Activated CD4-positive, alpha-beta T cell treated with anti-CD3 and anti-CD28 coated beads, Interleukin-2, amount 10 ng/mL, durations not matched to agents 7 days and 5 days (primary cell): ENCODE measurements around the gene SEZ6. TPM values are rescaled to one million over a fixed set of nuclear protein-coding genes. Genes with fewer than 3 reads are reported as not detected.

Experiments used
- CTCF ChIA-PET: fragments of 350-600 bp; sonication (Branson Sonifier 250); formaldehyde crosslinking; loops from one replicate; lab custom pipeline; 2021; ENCODE audit warnings: antibody characterized with exemption; lab: Charles Lee
- POLR2A ChIA-PET: fragments of 350-600 bp; sonication (Branson Sonifier 250); formaldehyde crosslinking; loops from one replicate; lab custom pipeline; 2021; ENCODE audit warnings: antibody characterized with exemption; lab: Charles Lee
- DNase-seq: peaks from one replicate; pipeline ENCODE4 v3.0.0-alpha.2; 2020
- H3K27ac Mint-ChIP-seq: one replicate; pipeline ENCODE4 v1.8.0; 2021; ENCODE audit warnings: mild to moderate bottlenecking, moderate library complexity, mixed read lengths
- H3K27me3 Mint-ChIP-seq: one replicate; pipeline ENCODE4 v1.8.0; 2021; ENCODE audit warnings: mixed read lengths
- H3K36me3 Mint-ChIP-seq: one replicate; pipeline ENCODE4 v1.8.0; 2021; ENCODE audit warnings: low read depth, mixed read lengths
- H3K4me1 Mint-ChIP-seq: one replicate; pipeline ENCODE4 v1.8.0; 2021; ENCODE audit warnings: mixed read lengths
- H3K4me3 Mint-ChIP-seq: one replicate; pipeline ENCODE4 v1.8.0; 2021; ENCODE audit warnings: mild to moderate bottlenecking, moderate library complexity, mixed read lengths
- H3K9me3 Mint-ChIP-seq: one replicate; pipeline ENCODE4 v1.8.0; 2021; ENCODE audit warnings: mixed read lengths
- total RNA-seq, 2 experiments: library from RNA; stranded (reverse); gene quantifications; one replicate each; pipeline ENCODE4 v1.2.3, GENCODE V29; 2021

Gene SEZ6
- total RNA-seq, 2 experiments from 2014 or later = not detected

DNA sequence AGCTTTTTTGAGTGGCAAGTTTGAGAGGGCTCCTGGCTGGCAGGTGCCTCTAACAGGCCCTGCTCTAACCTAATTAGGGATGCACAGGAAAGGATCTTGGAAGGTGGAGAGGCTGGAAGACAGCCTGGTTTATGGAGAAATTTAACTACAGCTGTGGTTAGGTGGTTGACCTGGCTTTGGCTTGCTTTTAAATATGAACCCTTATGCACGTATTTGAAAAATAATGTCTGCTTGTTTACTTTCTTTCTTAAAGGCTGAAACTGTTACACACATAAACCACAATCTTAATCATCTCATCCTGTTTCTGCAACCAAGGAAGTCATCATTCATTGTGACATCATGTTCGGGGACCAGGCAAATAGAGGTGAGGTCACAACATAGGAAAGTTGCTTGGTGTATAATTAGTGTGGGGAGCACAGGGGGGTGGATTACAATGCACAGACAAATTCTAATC is 79.9 kb downstream of the SEZ6 start:
- Mint-ChIP-seq H3K4me1 (peaks cover 62% of the 10 kb centered on the region), H3K36me3 (peaks cover 76% of the 10 kb centered on the region)
- CTCF ChIA-PET = interaction anchor here (0.5 to 3.4 kb wide), 10 partner anchors 9 to 198 kb away, joined by 3 to 23 read pairs (median 4); partner anchors contain the start of gene NEK8

DNA sequence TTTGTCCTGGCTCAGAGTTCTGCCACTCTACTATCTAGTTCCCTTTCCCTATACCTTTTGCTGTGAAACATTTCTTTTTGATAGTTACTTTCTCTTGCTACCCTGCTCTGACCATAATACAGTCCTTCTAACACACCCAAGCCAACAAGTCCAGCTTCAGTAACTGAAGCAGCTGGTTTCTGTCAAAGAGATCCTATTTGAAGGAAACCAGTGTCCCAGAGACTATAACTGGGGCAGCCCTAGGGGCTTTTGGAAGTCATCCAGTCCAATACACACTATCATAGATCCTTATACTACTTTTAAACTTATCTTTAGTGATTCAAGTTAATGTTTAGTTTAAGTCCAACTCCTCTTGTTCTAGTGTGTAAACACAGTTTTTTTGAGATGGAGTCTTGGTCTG is 85.6 kb downstream of the SEZ6 start:
- peaks cover 77% of the 10 kb centered on the region for H3K36me3 Mint-ChIP-seq
- no peak overlapping the region for H3K4me3 Mint-ChIP-seq
- POLR2A ChIA-PET = no interaction called here
- no peak for DNase-seq
- H3K27ac Mint-ChIP-seq = peak overlapping the region; percentile 44
- CTCF ChIA-PET = interaction anchor here (1.0 kb wide), 1 partner anchor 9 kb away, joined by 3 read pairs; no protein-coding TSS in a partner anchor
- no peaks in the 10 kb centered on the region for H3K9me3 Mint-ChIP-seq
- peaks cover 24% of the 10 kb centered on the region for H3K4me1 Mint-ChIP-seq
- H3K27me3 Mint-ChIP-seq = no peaks in the 10 kb centered on the region

More for the DNA sequence above, 79.9 kb downstream of the SEZ6 start:
- Mint-ChIP-seq H3K27me3 (no peaks in the 10 kb centered on the region), H3K4me3 (peak overlapping the region; percentile 28), H3K27ac (peak overlapping the region; percentile 92), H3K9me3 (peaks cover 9% of the 10 kb centered on the region)
- DNase-seq = peak; percentile 70
- POLR2A ChIA-PET = no interaction called here

DNA sequence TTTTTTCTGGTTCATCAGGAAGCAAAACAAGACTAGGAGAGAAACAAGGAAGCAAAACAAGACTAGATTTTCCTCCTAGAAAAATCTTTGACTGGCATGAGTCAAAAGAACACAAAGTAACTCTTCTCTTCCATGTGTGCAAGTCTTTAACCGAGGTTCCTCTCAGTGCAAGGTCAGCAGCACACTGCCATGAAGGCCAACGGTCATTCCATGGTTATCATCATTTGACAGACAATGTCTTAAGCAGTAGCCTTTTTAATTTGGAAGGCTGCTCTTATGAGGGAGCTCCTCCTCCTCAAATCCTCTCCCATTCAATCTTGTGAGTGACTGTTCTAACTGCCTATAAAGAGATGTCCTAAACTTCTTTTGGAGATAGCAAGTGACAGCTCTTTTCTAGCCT is 87.5 kb downstream of the SEZ6 start:
- Mint-ChIP-seq H3K27ac (no peak overlapping the region), H3K9me3 (no peaks in the 10 kb centered on the region), H3K4me3 (no peak overlapping the region), H3K4me1 (peaks cover 7% of the 10 kb centered on the region), H3K36me3 (peaks cover 77% of the 10 kb centered on the region), H3K27me3 (no peaks in the 10 kb centered on the region)
- ChIA-PET POLR2A (no interaction called here), CTCF (interaction anchor here (1.1 to 4.5 kb wide), 6 partner anchors 9 to 37 kb away, joined by 3 to 24 read pairs (median 5); partner anchors contain the start of gene DHRS13)
- DNase-seq = no peak

DNA sequence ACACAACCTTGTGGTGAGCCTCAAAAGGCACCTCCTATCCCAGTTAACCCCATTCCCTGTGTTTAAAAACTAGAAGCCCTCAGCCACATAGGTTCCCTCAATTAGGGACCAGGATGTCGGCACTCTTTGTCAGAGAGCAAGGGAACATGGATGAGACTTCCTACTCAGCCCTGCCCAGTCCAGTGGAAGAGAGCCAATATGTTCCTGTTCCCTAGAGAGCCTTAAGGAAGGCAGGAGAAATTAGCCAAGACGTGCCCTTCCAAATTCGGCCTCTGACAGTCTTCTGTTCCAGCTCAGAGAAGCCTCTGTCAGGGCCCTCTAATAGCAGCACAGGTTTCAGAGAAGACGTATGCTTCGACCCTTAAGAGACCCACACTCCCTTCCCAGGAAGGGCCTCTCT is 88.4 kb downstream of the SEZ6 start:
- CTCF ChIA-PET = interaction anchor here (1.1 to 4.5 kb wide), 9 partner anchors 9 to 190 kb away, joined by 3 to 24 read pairs (median 4); partner anchors contain the start of genes DHRS13 and TLCD1
- Mint-ChIP-seq H3K9me3 (no peaks in the 10 kb centered on the region), H3K36me3 (peaks cover 79% of the 10 kb centered on the region), H3K4me1 (peaks cover 5% of the 10 kb centered on the region), H3K27ac (peak overlapping the region; percentile 5), H3K4me3 (no peak overlapping the region), H3K27me3 (no peaks in the 10 kb centered on the region)
- POLR2A ChIA-PET = no interaction called here
- no peak for DNase-seq

DNA sequence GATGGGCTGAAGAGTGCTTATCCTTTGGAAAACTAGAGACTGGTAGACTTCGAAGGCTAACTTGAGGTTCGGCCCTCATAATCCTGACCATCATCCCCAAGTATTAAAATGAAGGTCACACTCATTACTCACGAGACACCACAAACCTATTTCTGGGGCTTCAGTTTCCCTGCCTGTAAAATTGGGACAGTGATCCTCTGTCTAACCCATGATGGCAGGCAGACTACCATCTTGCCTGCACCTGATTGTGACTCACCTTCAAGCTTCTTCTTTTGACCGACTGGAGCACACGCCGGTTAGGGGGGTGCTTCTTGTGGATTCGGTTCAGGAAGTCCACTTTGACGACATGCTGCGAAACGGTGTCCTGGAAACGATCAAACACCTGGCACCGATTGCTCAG is 88.8 kb downstream of the SEZ6 start:
- peaks cover 81% of the 10 kb centered on the region for H3K36me3 Mint-ChIP-seq
- H3K4me3 Mint-ChIP-seq = no peak overlapping the region
- no peaks in the 10 kb centered on the region for H3K9me3 Mint-ChIP-seq
- CTCF ChIA-PET = interaction anchor here (1.0 to 4.5 kb wide), 7 partner anchors 9 to 190 kb away, joined by 3 to 24 read pairs (median 5); partner anchors contain the start of genes DHRS13 and TLCD1
- H3K27ac Mint-ChIP-seq = no peak overlapping the region
- POLR2A ChIA-PET = no interaction called here
- no peak for DNase-seq
- H3K4me1 Mint-ChIP-seq = peaks cover 5% of the 10 kb centered on the region
- no peaks in the 10 kb centered on the region for H3K27me3 Mint-ChIP-seq

DNA sequence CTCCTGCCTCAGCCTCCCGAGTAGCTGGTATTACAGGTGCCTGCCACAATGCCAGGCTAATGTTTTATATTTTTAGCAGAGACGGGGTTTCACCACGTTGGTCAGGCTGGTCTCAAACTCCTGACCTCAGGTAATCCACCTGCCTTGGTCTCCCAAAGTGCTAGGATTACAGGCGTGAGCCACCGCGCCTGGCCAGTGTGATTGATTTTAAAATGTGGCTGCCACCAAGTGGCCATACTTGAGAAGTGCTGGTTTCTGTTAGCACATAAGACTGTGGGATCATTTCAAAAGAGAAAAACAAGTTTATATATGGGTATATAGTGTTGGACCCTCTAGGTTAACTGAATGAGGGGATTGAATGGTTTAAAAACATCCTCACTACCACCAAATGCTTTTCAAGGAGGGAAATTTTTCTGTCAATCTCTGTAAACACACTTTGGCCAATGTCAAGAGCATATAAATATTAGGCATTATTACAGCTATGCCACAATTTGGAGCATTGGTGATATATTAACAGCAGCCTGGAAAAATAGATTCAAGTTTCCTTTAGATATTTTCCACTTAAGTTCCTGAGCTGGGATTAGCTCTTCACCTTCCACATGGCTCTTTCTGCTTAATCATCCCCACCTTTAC is 89.4 kb downstream of the SEZ6 start:
- H3K27ac Mint-ChIP-seq = no peak overlapping the region
- H3K9me3 Mint-ChIP-seq = no peaks in the 10 kb centered on the region
- H3K4me3 Mint-ChIP-seq = no peak overlapping the region
- peak; percentile 49 for DNase-seq
- peaks cover 79% of the 10 kb centered on the region for H3K36me3 Mint-ChIP-seq
- POLR2A ChIA-PET = no interaction called here
- CTCF ChIA-PET = interaction anchor here (0.6 to 4.5 kb wide), 9 partner anchors 9 to 206 kb away, joined by 3 to 24 read pairs (median 4); partner anchors contain the start of genes DHRS13 and TLCD1
- no peaks in the 10 kb centered on the region for H3K27me3 Mint-ChIP-seq
- H3K4me1 Mint-ChIP-seq = peaks cover 5% of the 10 kb centered on the region

DNA sequence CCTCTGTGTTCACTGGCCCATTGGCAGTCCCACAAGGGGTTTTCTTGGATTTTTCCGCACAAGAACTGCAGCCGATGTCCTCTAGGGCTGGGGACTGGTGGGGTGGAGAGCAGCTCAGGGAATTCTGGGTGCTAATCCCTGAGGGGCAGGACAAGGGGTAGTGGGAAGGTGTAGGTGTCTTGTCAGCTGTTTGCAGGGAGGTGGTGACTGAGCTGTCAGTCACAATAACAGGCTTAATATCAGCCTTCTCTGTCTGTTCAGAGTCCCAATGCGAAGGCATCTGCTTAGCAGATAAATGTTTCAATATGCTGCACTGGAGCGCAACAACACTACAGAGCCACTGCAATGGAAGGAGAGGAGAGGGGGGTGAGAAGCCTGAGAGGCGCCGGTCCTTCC is 92.9 kb downstream of the SEZ6 start:
- Mint-ChIP-seq H3K27me3 (no peaks in the 10 kb centered on the region), H3K9me3 (no peaks in the 10 kb centered on the region), H3K27ac (no peak overlapping the region), H3K36me3 (peaks cover 79% of the 10 kb centered on the region), H3K4me3 (no peak overlapping the region), H3K4me1 (peaks cover 5% of the 10 kb centered on the region)
- POLR2A ChIA-PET = no interaction called here
- CTCF ChIA-PET = interaction anchor here (1.1 to 3.0 kb wide), 3 partner anchors 11 to 185 kb away, joined by 4 to 15 read pairs (median 14); partner anchors contain the start of genes DHRS13, FLOT2, NEK8 and TLCD1
- no peak for DNase-seq

DNA sequence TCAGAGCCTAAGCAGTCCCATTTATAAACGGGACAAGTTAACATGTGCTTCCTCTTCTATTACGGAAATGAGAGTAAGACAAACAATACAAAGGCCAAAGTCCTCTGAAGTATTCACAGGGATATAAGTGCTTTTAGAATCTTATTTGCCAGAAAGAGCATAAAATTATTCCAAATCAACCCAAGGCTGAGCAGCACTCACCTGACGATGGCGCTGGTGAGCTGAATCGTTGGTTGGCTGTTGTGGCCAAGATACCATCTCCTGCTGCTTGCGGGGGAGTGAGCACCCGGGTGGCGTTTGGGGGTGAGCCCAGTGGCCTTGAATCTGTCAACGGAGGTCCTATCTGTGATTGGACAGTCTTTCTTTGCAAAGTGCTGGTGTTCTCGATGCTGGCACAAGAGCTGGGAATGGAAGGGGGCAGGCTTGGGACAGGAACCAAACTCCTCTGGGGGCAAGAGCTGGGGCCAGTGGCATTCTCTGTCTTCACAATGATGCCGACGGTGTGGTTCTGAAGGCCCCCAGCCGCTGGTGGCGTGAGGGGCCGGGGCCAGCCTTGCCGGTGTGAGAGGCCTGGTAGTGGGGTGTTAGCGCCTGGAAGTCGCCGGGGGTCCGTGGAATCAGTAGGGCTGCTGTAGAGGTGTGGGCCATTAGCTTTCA is 93.4 kb downstream of the SEZ6 start:
- Mint-ChIP-seq H3K4me1 (peaks cover 5% of the 10 kb centered on the region), H3K9me3 (no peaks in the 10 kb centered on the region)

DNA sequence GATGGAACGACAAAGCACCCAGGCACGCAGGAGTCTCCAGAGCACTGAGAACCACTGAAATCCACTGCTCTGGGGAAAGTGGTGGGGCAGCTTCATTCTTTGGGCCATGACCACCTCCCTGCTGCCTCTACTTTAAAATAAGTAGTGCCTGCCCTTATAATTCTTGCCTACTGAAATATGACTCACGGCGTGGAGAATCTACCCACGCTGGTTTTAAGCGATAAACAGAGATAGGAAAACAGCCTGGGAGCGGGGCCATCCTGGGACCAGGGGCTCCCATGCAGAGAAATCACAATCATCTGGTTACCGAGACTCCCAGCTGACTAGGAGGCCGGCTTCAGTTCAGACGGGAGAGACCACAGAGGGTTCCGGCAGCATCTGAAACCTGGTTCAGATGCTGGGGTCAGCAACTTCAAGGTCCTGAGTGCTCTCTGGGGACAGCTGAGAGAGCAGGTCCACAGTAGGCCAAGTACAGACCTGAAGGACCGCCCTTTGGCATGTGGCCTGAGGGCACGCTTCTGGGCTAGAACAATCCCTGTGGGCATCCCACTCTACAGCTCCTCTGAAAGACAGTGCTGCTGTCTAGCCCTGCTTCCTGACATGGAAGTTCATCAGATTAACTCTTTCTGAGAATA is 94.3 kb downstream of the SEZ6 start:
- H3K4me1 Mint-ChIP-seq = peaks cover 5% of the 10 kb centered on the region
- H3K36me3 Mint-ChIP-seq = peaks cover 77% of the 10 kb centered on the region
- ChIA-PET CTCF (interaction anchor here (0.7 to 3.0 kb wide), 8 partner anchors 9 to 259 kb away, joined by 3 to 15 read pairs (median 4); partner anchors contain the start of genes DHRS13, FLOT2, NEK8 and TLCD1), POLR2A (no interaction called here)
- no peaks in the 10 kb centered on the region for H3K9me3 Mint-ChIP-seq
- H3K27ac Mint-ChIP-seq = no peak overlapping the region
- no peak overlapping the region for H3K4me3 Mint-ChIP-seq
- no peak for DNase-seq
- H3K27me3 Mint-ChIP-seq = no peaks in the 10 kb centered on the region

More for the DNA sequence above, 93.4 kb downstream of the SEZ6 start:
- no peak overlapping the region for H3K27ac Mint-ChIP-seq
- no peak overlapping the region for H3K4me3 Mint-ChIP-seq
- no peaks in the 10 kb centered on the region for H3K27me3 Mint-ChIP-seq
- no peak for DNase-seq
- H3K36me3 Mint-ChIP-seq = peaks cover 79% of the 10 kb centered on the region
- ChIA-PET POLR2A (no interaction called here), CTCF (interaction anchor here (1.1 to 3.0 kb wide), 3 partner anchors 10 to 185 kb away, joined by 4 to 15 read pairs (median 14); partner anchors contain the start of genes DHRS13, FLOT2, NEK8 and TLCD1)

DNA sequence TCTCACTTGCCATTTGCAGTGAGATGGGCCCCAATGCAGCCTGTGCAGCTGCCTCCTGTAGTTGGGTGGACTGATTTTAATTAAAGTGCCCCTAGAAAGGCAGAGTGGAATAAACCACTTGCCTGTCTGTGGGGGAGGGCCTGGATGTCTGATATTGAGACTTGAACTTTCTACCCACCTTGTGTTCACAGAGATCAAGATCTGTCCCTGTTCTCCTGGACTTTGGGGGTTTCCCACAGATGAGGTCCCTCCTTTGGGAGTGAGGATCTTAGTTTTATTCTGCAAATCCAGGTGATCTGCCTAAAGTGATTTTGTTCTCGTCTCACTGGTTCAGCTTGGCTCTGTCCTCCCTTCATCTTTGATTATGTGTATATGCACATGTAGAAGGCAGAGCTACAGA is 95.3 kb downstream of the SEZ6 start:
- H3K27ac Mint-ChIP-seq = no peak overlapping the region
- no peaks in the 10 kb centered on the region for H3K9me3 Mint-ChIP-seq
- DNase-seq = no peak
- no peaks in the 10 kb centered on the region for H3K27me3 Mint-ChIP-seq
- ChIA-PET POLR2A (no interaction called here), CTCF (interaction anchor here (0.7 to 1.9 kb wide), 9 partner anchors 9 to 258 kb away, joined by 3 to 8 read pairs (median 3); no protein-coding TSS in a partner anchor)
- H3K4me1 Mint-ChIP-seq = peaks cover 2% of the 10 kb centered on the region
- peaks cover 71% of the 10 kb centered on the region for H3K36me3 Mint-ChIP-seq
- no peak overlapping the region for H3K4me3 Mint-ChIP-seq

DNA sequence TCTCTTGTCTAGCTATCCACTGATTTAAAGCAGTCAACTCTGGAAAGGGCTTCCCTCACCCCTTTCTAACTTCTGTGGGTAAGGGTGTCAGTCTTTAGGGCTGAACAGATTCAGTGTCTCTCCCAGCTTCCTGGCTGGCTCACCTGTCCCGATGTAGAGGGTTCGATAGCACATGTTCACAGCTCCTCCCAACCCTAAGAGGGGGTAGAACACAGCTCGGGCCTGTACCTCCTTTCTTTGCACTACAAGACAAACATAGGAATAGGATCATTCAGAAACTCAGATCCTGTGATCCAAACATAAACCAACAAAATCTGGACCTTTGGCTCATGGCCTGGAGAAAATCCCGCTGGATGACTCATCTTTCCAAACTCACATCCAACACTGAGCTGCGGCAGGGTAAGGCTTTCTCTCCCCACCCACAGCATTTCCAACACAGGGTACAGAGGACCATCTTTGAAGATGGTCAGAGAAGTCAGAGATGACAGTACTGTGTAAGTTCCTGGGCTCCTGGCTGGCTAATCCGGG is 97.1 kb downstream of the SEZ6 start:
- no peak overlapping the region for H3K4me3 Mint-ChIP-seq
- H3K4me1 Mint-ChIP-seq = peaks cover 7% of the 10 kb centered on the region
- H3K9me3 Mint-ChIP-seq = no peaks in the 10 kb centered on the region
- ChIA-PET CTCF (interaction anchor here (0.6 to 2.8 kb wide), 8 partner anchors 10 to 799 kb away, joined by 3 to 8 read pairs (median 6); partner anchors contain the start of genes FAM222B and FLOT2), POLR2A (no interaction called here)
- peaks cover 56% of the 10 kb centered on the region for H3K36me3 Mint-ChIP-seq
- H3K27ac Mint-ChIP-seq = no peak overlapping the region
- DNase-seq = no peak
- no peaks in the 10 kb centered on the region for H3K27me3 Mint-ChIP-seq
